ENCODE results near the gene CYTH1.

- TF ChIP-seq CTCF (IDR thresholded peaks at IDR 0.05; ENCODE audit: poor library complexity, severe bottlenecking) (no peak), MXI1 (conservative IDR thresholded peaks at IDR 0.05; ENCODE audit: poor library complexity, severe bottlenecking) (no peak), RAD21 (conservative IDR thresholded peaks at IDR 0.05) (no peak), REST (IDR thresholded peaks at IDR 0.05; ENCODE audit: borderline replicate concordance) (no peak), SMC3 (conservative IDR thresholded peaks at IDR 0.05; ENCODE audit: poor library complexity) (no peak), EZH2 (IDR thresholded peaks at IDR 0.05; ENCODE audit: borderline replicate concordance, insufficient read depth, low read length, poor library complexity, severe bottlenecking) (no peak), POLR2AphosphoS5 (IDR thresholded peaks at IDR 0.05) (no peak), TAF1 (IDR thresholded peaks at IDR 0.05; ENCODE audit: low read depth) (no peak)
Measured at GRCh38 chr17:78697554-78698343, 84.3 kb downstream of the CYTH1 start.

All from neural cell (in vitro differentiated cells).